Naive thymus-derived CD8-positive, alpha-beta T cell (primary cell): Measurements from ENCODE around the gene AFTPH. TPM values are rescaled to one million over a fixed set of nuclear protein-coding genes. Genes with fewer than 3 reads are reported as not detected.
A peak's percentile ranks its signal among the peaks of the same experiment; 100 is the strongest.

Experiments
- ATAC-seq, 2 donors: fragments of 150-1000 bp; cut with Tn5 transposase in 1 of 2; sonication (Bioruptor Pico), chemical (Tn5 transposase) in 1 of 2; 1 replicate in 1 of 2; 2 replicates in 1 of 2; pipeline ENCODE4 v1.10.0; 2021; ENCODE audit warnings: mild to moderate bottlenecking in 2 of 2, moderate library complexity in 2 of 2
- POLR2A ChIA-PET: fragments of 350-600 bp; sonication (Branson Sonifier 250); formaldehyde crosslinking; loops from one replicate; lab custom pipeline; 2021; ENCODE audit warnings: antibody characterized with exemption; lab: Charles Lee
- DNase-seq, 10 donors: peaks; one replicate each; pipeline versions ENCODE4 v3.0.0 to v3.0.0-alpha.2; 2020 to 2022
- H3K27ac Mint-ChIP-seq, 10 donors: one replicate each; pipeline ENCODE4 v1.8.0; 2020 to 2022; ENCODE audit warnings: mild to moderate bottlenecking in 10 of 10, mixed read lengths in 10 of 10, moderate library complexity in 4 of 10, inconsistent platforms in 1 of 10
- H3K27me3 Mint-ChIP-seq, 5 donors: one replicate each; pipeline ENCODE4 v1.8.0; 2021 to 2022; ENCODE audit warnings: mixed read lengths in 5 of 5
- H3K36me3 Mint-ChIP-seq, 3 donors: one replicate each; pipeline ENCODE4 v1.8.0; 2020 to 2022; ENCODE audit warnings: mixed read lengths in 3 of 3, mild to moderate bottlenecking in 2 of 3, inconsistent platforms in 1 of 3
- H3K4me1 Mint-ChIP-seq, 4 donors: one replicate each; pipeline ENCODE4 v1.8.0; 2021 to 2022; ENCODE audit warnings: mixed read lengths in 4 of 4
- H3K4me3 Mint-ChIP-seq, 10 donors: one replicate each; pipeline ENCODE4 v1.8.0; 2020 to 2022; ENCODE audit warnings: mild to moderate bottlenecking in 10 of 10, mixed read lengths in 10 of 10, moderate library complexity in 6 of 10, inconsistent platforms in 1 of 10
- H3K9me3 Mint-ChIP-seq, 9 donors: one replicate each; pipeline ENCODE4 v1.8.0; 2020 to 2022; ENCODE audit warnings: mixed read lengths in 9 of 9, mild to moderate bottlenecking in 3 of 9, inconsistent platforms in 1 of 9, moderate library complexity in 1 of 9
- polyA plus RNA-seq, 3 donors: library from polyadenylated mRNA; unstranded; fragments of 300-500 nt; fragmentation: Illumina TruSeq; gene quantifications; one replicate each; pipeline ENCODE4 v1.2.3, GENCODE V29; 2021
- total RNA-seq, 8 experiments: library from RNA in 2 of 8; stranded (reverse) in 2 of 8; gene quantifications; one replicate each; pipeline ENCODE4 v1.2.3 and lab custom pipeline; 2021 to 2026

AFTPH gene, protein sequence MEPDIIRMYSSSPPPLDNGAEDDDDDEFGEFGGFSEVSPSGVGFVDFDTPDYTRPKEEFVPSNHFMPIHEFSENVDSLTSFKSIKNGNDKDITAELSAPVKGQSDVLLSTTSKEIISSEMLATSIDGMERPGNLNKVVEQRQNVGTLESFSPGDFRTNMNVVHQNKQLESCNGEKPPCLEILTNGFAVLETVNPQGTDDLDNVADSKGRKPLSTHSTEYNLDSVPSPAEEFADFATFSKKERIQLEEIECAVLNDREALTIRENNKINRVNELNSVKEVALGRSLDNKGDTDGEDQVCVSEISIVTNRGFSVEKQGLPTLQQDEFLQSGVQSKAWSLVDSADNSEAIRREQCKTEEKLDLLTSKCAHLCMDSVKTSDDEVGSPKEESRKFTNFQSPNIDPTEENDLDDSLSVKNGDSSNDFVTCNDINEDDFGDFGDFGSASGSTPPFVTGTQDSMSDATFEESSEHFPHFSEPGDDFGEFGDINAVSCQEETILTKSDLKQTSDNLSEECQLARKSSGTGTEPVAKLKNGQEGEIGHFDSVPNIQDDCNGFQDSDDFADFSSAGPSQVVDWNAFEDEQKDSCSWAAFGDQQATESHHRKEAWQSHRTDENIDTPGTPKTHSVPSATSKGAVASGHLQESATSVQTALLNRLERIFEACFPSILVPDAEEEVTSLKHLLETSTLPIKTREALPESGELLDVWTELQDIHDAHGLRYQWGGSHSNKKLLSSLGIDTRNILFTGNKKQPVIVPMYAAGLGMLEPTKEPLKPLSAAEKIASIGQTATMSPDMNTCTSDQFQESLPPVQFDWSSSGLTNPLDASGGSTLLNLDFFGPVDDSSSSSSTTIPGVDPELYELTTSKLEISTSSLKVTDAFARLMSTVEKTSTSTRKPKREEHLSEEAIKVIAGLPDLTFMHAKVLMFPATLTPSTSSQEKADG
- total RNA-seq (10 to 100 TPM; 49.5 to 51.6 TPM), polyA plus RNA-seq (10 to 100 TPM; 20.9 to 23.6 (median 22.5) TPM), total RNA-seq (lab: John Stamatoyannopoulos, UW) (74.9 to 179 (median 157) reads per million in 6 experiments)

GRCh38 chr2:64523666-64524603, at the start of gene AFTPH:
AFTPH (plus strand) TSS chr2:64524328; CDS start chr2:64551475, 27,147 bp downstream.
- Mint-ChIP-seq H3K4me3 (peak within 1 kb of the TSS; percentile 94 to 100 (median 99)), H3K36me3 (peaks cover 0 to 3% (median 0%) of the 10 kb centered on the region in 3 donors), H3K4me1 (peaks cover 22 to 42% (median 40%) of the 10 kb centered on the region in 4 donors), H3K27me3 (no peaks in the 10 kb centered on the region), H3K9me3 (no peaks in the 10 kb centered on the region), H3K27ac (peak within 1 kb of the TSS; percentile 95 to 99 (median 99))
- peak; percentile 92 to 100 (median 100) for DNase-seq
- POLR2A ChIA-PET = interaction anchor here (0.5 to 4.4 kb wide), 23 partner anchors 19 to 703 kb away, joined by 3 to 30 read pairs (median 5); partner anchors contain the start of genes ACTR2, CEP68 and SERTAD2
- peak; percentile 87 to 92 for ATAC-seq

DNA sequence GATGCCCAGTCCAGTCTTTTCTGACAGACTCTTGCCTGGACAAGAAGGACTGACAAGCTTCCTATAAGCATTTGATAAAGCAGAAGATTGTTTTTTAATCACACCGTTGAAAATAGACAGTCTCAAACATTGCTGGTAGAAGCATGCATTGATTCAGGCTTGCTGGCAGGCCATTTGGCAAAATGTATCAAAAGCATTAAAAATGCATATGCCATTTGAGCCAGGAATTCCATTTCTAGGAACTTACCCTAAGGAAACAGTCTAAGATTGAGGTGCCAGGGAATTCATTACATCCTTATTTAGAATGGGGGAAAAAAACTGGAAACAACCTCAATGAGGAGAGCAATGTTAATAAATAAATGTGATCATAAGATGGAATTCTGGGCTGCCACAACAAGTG, 49.5 kb upstream of the AFTPH start:
- Mint-ChIP-seq H3K4me1 (peaks cover 6 to 18% (median 9%) of the 10 kb centered on the region in 4 donors), H3K27ac (peak overlapping the region in 4 of 10 donors; percentile 62 to 85 (median 74)), H3K4me3 (peak overlapping the region in 1 of 10 donors; percentile 48), H3K27me3 (peaks cover 0 to 2% (median 0%) of the 10 kb centered on the region in 5 donors), H3K36me3 (no peaks in the 10 kb centered on the region), H3K9me3 (no peaks in the 10 kb centered on the region)
- POLR2A ChIA-PET = no interaction called here
- no peak for ATAC-seq
- no peak for DNase-seq

- Mint-ChIP-seq H3K36me3 (no peaks in the 10 kb centered on the region), H3K27ac (no peak overlapping the region), H3K27me3 (peaks cover 0 to 2% (median 0%) of the 10 kb centered on the region in 5 donors), H3K4me1 (peaks cover 6 to 18% (median 9%) of the 10 kb centered on the region in 4 donors), H3K9me3 (no peaks in the 10 kb centered on the region), H3K4me3 (no peak overlapping the region)
- DNase-seq (no peak), ATAC-seq (no peak)
- POLR2A ChIA-PET = no interaction called here
Observed at GRCh38 chr2:64477037-64477436, 47.1 kb upstream of the AFTPH start.

- DNase-seq = no peak
- POLR2A ChIA-PET = no interaction called here
- ATAC-seq = no peak
- no peak overlapping the region for H3K27ac Mint-ChIP-seq
- peaks cover 0 to 2% (median 0%) of the 10 kb centered on the region in 5 donors for H3K27me3 Mint-ChIP-seq
- H3K36me3 Mint-ChIP-seq = no peaks in the 10 kb centered on the region
- no peaks in the 10 kb centered on the region for H3K9me3 Mint-ChIP-seq
- H3K4me3 Mint-ChIP-seq = no peak overlapping the region
- peaks cover 6 to 18% (median 9%) of the 10 kb centered on the region in 4 donors for H3K4me1 Mint-ChIP-seq
Observed at GRCh38 chr2:64477979-64478378, 46.1 kb upstream of the AFTPH start.

GRCh38 chr2:64478502-64479230, 45.5 kb upstream of the AFTPH start:
- H3K27ac Mint-ChIP-seq = no peak overlapping the region
- no peak for DNase-seq
- POLR2A ChIA-PET = no interaction called here
- peaks cover 0 to 2% (median 0%) of the 10 kb centered on the region in 5 donors for H3K27me3 Mint-ChIP-seq
- H3K4me3 Mint-ChIP-seq = no peak overlapping the region
- H3K36me3 Mint-ChIP-seq = no peaks in the 10 kb centered on the region
- no peak for ATAC-seq
- H3K9me3 Mint-ChIP-seq = no peaks in the 10 kb centered on the region
- H3K4me1 Mint-ChIP-seq = peaks cover 6 to 18% (median 9%) of the 10 kb centered on the region in 4 donors

DNA sequence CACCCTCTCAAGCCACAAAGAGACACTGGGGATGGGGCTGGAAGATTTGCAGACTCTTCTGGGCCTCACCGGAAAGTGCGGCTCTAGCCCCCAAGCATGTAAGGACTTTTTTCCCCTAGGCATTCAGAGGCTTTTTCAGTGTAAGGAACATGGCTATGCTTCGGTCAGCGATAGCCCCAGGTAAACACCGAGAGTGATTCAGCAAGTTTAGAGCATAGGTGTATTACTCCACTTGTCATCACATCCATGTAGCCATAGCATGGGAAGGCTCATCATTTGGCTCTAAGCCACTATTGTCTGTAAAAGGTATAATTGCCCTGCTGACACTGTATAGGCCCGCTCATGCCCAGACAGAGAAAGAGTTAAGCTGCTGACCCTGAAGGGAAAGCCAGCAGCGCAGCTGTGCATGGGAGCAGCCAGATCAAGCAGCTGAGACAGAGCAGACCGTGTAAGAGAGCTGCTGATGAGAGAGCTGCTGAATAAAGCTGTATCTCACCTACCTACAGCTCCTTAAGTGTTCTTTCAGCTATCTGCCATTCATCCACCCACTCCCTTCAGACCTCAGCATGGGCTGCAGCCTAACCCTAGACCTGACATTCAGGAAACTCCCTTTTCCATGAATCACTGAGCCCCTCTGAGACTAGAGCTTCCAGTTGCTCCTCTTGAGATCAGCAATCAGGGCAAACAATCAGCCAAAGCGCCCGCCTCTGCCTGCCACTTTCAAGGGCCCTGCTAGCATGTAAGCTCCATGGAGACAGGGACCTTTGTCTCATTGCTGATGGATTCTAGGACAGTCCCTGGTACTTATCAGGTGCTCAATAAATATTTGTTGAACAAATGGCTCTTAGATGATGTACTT, 44.6 kb upstream of the AFTPH start:
- no peak for ATAC-seq
- Mint-ChIP-seq H3K9me3 (no peaks in the 10 kb centered on the region), H3K4me1 (peaks cover 2 to 14% (median 4%) of the 10 kb centered on the region in 4 donors), H3K4me3 (no peak overlapping the region), H3K27ac (peak overlapping the region in 1 of 10 donors; percentile 77), H3K27me3 (peaks cover 0 to 2% (median 0%) of the 10 kb centered on the region in 5 donors), H3K36me3 (no peaks in the 10 kb centered on the region)
- no peak for DNase-seq
- POLR2A ChIA-PET = no interaction called here

- Mint-ChIP-seq H3K36me3 (no peaks in the 10 kb centered on the region), H3K4me1 (peaks cover 0 to 10% (median 3%) of the 10 kb centered on the region in 4 donors), H3K4me3 (no peak overlapping the region), H3K27me3 (no peaks in the 10 kb centered on the region), H3K27ac (no peak overlapping the region), H3K9me3 (no peaks in the 10 kb centered on the region)
- POLR2A ChIA-PET = interaction anchor here (0.7 kb wide), 1 partner anchor 433 kb away, joined by 3 read pairs; no protein-coding TSS in a partner anchor
- ATAC-seq = no peak
- DNase-seq = no peak
Observed at GRCh38 chr2:64481665-64482064, 42.5 kb upstream of the AFTPH start.

- Mint-ChIP-seq H3K27me3 (no peaks in the 10 kb centered on the region), H3K27ac (peak overlapping the region in 1 of 10 donors; percentile 17), H3K4me3 (no peak overlapping the region), H3K4me1 (peaks cover 0 to 10% (median 3%) of the 10 kb centered on the region in 4 donors), H3K36me3 (no peaks in the 10 kb centered on the region), H3K9me3 (no peaks in the 10 kb centered on the region)
- ATAC-seq (no peak), DNase-seq (no peak)
- POLR2A ChIA-PET = interaction anchor here (0.7 kb wide), 1 partner anchor 434 kb away, joined by 3 read pairs; no protein-coding TSS in a partner anchor
Observed at GRCh38 chr2:64482243-64482642, 41.9 kb upstream of the AFTPH start.

DNA sequence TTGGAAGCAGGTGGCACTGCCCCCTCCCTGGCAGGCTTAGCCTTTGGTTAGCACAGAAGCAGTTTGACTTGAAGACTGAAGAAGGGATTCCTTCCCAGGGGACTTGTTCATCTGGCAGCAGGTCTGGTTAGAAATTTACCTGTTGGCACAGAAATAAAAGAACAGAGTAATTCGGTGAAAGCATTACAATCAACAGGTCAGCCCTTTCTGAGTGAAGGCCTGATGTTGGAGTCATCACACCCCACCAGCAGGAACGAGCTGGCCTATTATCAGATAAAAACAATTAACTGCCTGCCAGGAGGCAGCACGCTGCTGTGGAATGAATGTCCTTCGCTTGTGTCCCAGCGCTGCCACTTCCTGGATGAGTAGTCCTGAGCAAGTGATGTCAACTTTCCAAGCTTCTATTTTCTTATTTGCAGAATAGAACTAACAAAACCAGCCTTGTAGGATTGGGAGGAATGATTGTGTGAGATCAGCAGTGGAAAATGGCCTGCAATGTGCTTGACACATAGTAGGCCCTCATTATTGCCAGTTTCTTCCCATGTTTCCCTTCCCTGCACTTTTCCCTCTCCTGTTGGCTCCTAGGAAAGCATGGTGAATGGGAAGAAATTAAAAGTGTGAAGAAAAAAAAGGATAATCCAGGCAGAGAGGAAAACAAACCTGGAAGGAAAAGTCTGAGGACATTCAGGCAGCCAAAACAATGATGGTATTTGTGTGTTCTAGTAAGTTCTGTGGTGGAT, 41.2 kb upstream of the AFTPH start:
- Mint-ChIP-seq H3K36me3 (no peaks in the 10 kb centered on the region), H3K27me3 (no peaks in the 10 kb centered on the region), H3K4me3 (no peak overlapping the region), H3K4me1 (peaks cover under 1 to 10% (median 3%) of the 10 kb centered on the region in 4 donors), H3K9me3 (no peaks in the 10 kb centered on the region), H3K27ac (no peak overlapping the region)
- POLR2A ChIA-PET = no interaction called here
- DNase-seq (no peak), ATAC-seq (no peak)

DNA sequence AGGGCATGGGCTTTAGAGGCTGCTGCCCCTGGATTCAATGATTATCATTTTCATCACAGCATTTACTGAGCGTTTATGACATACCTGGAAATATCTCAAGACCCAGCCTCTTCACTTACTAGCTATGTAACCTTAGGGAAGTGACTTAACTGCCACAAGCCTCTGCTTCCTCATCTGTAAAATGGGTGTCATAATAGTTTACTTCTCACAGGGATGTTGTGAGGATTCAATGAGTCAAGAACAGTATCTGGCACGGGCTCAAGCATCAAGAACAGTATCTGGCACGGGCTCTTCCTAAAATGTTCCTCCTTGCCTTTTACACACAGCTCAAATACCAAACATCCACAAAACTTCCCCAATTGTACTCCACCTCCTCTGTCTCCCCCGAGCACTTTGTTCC, 38.8 kb upstream of the AFTPH start:
- POLR2A ChIA-PET = no interaction called here
- H3K4me3 Mint-ChIP-seq = no peak overlapping the region
- no peaks in the 10 kb centered on the region for H3K9me3 Mint-ChIP-seq
- H3K27ac Mint-ChIP-seq = no peak overlapping the region
- H3K36me3 Mint-ChIP-seq = no peaks in the 10 kb centered on the region
- H3K27me3 Mint-ChIP-seq = peaks cover 0 to 2% (median 0%) of the 10 kb centered on the region in 5 donors
- no peak for ATAC-seq
- peaks cover 2 to 13% (median 10%) of the 10 kb centered on the region in 4 donors for H3K4me1 Mint-ChIP-seq
- no peak for DNase-seq
